ENCODE measurements around the gene P2RY12.

P2RY12 gene

GRCh38 chr3:151305060-151305774 lies 79.3 kb downstream of the P2RY12 start:
- DNase-seq = no peak

- no peak for DNase-seq
These were observed 80.8 kb downstream of the P2RY12 start for GRCh38 chr3:151303751-151304150.

GRCh38 chr3:151301787-151302186 lies 82.8 kb downstream of the P2RY12 start:
- no peak for DNase-seq

- no peak for DNase-seq
These were observed 84.0 kb downstream of the P2RY12 start for GRCh38 chr3:151300539-151300938.

GRCh38 chr3:151299006-151299405 lies 85.5 kb downstream of the P2RY12 start:
- DNase-seq = no peak

GRCh38 chr3:151297429-151297828 lies 87.1 kb downstream of the P2RY12 start:
- no peak for DNase-seq

GRCh38 chr3:151296226-151296625 lies 88.3 kb downstream of the P2RY12 start:
- DNase-seq = no peak

GRCh38 chr3:151293127-151293526 lies 91.4 kb downstream of the P2RY12 start:
- no peak for DNase-seq

GRCh38 chr3:151290673-151291072 lies 93.9 kb downstream of the P2RY12 start:
- DNase-seq = no peak

- DNase-seq = no peak
These were observed 95.1 kb downstream of the P2RY12 start for GRCh38 chr3:151289445-151289844.
